COLO668 (cell line): ENCODE data around the gene PTCD1.

Experiments
- DNase-seq: peaks from one replicate; lab custom pipeline; 2025; ENCODE audit not compliant: unreplicated experiment; lab: John Stamatoyannopoulos, UW

Gene PTCD1

DNA sequence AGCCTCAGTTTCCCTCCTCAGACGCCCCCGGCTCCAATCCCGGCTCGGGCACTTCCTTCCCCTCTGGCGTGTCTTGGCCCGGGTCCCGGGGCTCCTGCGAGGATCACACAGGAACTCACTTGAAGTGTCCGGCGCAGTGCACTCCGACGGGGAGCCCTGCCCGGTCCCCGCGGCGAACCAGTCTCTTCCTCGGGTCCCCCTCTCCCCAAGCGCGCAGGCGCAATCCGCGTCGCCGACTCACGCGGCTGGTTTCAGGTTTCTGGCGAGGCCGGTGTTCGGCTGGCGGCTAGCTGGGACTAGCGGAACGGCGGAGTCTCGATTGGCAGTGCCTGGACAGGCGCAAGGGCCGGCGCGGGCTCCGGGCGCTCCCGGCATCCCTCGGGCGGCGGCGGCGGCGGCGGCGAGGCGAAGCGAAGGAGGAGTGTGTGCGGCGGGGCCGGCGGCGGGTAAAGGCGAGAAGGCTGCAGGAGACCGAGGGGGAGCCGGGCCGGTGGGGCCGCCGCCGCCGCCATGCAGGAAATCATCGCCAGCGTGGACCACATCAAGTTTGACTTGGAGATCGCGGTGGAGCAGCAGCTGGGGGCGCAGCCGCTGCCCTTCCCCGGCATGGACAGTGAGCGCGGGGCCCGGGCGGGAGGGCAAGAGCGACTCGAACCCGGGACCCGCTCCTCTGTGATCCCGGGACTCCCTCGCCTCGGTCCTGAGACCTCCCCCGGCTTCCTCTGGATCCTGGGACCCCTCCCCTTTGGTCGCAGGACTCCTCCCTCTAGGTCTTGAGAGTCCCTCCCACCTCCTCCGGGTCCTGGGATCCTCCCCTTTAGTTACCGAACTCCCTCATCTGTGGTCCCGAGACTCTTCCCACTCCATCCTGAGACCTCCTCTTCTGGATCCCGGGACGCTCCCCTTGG lies at the start of gene PTCD1, which contains the start of gene CPSF4:
TSS of gene PTCD1 (minus strand) at position 226 of the 908 bp plus-strand sequence. CDS start 3,556 bp downstream, outside the sequence.
TSS of gene CPSF4 (plus strand) at position 371 of the 908 bp plus-strand sequence. CDS start at position 511, 140 bp downstream.
- DNase-seq = peak; percentile 96

DNA sequence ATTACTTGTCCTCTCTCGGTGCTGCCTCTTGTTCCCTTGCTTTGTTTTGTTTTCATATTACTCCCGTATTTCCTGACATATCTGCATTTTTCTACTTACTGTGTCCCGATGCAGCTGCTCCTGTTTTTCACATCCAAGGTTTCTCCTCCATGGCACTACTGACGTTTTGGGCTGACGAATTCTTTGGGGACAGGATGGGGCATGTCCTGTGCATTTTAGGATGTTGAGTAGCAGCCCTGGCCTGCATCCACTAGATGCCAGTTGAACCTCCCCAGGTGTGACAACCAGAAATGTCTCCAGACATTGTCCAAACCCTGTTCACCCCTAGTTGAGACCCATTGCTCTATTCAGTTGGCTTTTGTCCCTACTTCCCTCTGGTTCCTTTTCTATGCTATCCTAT lies 46.5 kb upstream of the PTCD1 start:
- no peak for DNase-seq

GRCh38 chr7:99478464-99479440 lies 40.2 kb upstream of the PTCD1 start:
- no peak for DNase-seq

- DNase-seq = no peak
These were observed 37.5 kb upstream of the PTCD1 start for GRCh38 chr7:99476107-99476506.

DNA sequence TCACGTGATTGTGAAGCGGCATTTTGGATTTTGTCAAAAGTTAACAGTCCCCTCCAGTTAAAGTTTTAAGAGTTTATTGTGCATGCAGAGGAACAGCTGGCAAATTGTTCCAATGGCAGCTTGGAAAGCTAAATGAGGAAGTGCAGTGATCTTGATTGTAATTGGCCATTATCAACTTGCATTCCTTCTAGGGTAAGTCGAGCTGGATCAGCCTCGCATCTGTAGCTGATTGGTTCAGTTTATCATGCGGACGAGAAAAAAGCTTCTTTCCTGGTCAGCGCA lies 34.7 kb upstream of the PTCD1 start:
- DNase-seq = peak; percentile 32

GRCh38 chr7:99472561-99473314 lies 34.1 kb upstream of the PTCD1 start, which contains the start of gene ZNF789:
ZNF789 (plus strand) TSS chr7:99472890; CDS start chr7:99476457, 3,567 bp downstream.
- peak; percentile 98 for DNase-seq

DNA sequence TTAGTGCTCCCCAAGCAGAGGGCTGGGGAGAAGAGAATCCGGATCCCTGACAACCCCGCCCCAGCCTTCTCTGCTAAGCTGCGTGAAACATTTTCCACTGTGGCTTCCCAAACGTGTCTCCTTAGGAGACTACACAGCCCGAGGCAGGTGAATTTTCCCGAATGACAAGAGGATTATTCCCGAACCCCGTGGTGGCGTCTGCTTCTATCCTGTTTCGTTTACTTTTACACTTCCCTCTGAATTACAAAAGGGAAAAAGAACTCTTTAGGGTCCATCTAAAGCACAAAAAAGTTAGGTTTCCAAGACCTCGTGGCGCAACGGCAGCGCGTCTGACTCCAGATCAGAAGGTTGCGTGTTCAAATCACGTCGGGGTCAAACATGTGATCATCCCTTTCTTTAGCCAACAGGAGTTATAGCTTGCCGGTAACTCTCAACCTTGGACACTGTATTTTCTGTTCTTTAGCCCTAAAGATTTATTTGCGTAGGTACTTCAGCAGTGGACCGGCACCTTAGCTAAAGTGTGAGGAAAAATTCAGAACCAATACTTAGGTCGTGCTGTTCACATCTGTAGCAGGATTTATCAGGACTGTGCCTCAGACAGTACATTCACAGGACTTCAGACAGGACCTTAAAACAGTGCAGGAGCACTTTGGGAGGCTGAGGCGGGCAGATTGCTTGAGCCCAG lies 30.9 kb upstream of the PTCD1 start:
- DNase-seq = no peak

DNA sequence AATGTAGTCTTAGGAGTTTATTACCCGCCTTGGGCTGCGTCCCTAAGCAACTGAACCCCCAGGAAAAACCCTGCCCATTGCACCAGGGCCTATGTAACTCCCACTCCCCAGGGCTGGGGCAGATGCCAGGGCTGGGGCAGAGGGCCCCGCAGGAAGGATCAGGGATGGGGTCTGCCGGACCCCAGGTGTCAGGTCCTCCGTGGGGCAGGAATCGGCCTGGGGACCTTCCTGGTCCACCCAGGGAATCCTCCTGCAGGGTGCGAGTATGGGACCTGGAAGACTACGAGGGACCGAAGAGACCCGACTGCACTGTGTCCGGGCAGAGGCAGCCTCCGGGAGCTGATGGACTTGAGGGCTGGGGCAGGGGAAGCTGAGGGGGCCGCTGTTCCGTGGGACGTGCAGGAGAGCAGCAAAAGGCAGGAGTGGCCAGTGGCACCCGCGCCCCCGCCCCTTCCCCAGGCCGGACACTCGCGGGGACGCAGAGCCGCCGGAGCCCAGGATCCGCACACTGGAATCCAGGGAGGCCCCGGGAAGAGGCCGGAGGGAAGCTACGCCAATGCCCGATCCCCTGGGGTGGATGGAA lies 29.8 kb upstream of the PTCD1 start:
- DNase-seq = no peak

- no peak for DNase-seq
These were observed 26.8 kb upstream of the PTCD1 start for GRCh38 chr7:99465421-99465768.

DNA sequence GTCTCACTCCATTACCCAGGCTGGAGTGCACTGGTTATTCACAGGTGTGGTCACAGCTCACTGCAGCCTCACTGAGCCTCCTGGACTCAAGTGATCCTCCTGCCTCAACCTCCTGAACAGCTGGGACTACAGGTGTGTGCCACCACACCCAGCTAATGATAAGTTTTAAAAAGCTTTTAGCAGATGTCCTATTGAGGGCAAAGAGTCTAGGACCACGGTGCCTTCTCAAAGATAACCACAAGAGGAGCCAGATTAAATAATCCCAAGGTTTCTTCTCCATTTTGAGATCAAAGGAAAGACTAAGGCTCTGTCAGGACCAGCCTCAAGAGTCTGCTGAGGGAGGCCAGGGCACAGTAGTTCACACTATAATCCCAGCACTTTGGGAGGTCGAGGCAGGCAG lies 22.6 kb upstream of the PTCD1 start:
- DNase-seq = no peak

- DNase-seq = no peak
These were observed 22.1 kb upstream of the PTCD1 start for GRCh38 chr7:99460651-99461050.

DNA sequence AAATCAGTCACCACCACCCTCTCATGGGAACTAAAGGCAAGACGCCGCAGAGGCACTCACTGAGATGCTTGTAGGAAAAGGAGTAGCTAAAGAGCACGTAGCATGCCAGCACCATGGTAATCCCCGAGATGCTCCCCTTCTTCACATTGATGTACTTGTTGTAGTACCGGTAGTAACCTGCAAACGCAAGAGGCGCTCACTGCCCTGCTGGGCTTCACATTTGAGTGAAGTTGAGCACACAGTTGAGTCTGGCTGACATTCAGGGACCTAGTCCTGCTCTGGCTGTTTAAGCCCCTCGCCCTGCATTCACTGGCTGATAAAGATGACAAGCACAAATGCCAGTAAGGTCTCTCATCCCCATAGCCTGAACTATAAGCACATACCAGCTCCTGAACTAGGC lies 20.5 kb upstream of the PTCD1 start:
- peak; percentile 11 for DNase-seq

DNA sequence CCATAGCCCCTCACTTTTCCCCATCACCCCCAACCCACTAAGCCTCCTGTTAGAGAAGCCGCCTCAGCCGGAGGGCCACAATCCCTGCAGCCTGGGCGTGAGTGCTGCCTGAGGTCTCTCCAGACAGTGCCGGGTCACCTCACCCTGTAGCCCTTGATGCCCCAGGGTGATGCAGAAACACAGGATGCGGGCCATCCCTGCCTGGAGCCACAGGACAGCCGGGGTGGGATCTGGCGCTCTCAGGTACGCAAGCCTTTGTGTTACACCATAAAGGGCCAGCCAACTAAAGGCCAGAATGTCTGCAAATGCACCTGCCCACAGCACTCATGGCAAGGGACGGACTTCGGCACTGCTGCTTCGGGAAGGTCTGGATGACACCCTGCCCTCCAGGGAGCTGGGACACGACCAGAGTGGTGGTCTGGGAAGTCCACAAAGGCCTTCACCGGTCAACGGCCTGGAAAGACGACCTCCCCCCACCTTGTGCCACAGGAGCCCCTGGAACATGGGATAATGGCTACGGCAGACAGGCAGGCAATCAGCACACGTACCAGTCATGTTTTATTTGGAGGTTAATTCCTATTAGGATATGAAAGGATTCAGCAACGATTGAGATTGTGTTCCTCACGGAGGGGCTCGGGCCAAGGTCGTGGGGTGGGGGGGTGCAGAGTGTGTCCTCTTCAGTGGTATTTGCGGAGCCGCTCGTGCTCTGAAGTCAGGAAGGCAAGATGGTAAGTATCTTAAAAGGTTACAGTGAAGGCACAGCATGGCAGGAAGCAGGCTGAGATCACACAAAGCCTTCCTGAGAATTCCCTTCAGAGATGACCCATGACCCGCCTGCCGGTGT lies 19.3 kb upstream of the PTCD1 start:
- DNase-seq = no peak

DNA sequence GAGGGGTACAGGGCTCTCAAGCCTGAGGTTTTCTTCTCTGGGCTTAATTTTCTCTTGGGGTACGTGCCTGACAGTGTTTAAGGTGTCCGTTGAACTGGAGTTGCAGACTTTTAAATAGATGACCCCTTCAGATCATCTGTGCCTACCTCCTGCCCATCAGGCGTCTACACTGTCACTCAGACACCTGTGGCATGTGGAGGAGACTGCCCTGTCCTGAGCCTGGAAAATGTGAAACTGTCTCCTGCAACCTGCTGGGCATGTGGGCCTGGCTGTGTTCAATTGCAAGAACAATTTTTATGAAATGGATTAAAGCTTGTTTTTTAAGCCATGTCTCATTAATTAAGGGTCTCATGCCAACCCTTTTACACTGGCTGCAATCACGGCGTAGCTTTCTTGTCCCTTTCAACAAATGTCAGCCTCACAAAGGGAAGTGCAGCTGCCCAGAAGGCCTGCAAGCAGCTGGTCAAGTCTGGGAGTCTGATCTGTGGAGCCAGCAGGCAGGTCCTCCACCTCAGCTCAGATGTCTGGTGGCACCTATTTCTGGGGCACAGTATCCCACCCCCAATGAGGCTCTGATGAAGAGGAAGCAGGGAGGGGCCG lies 18.6 kb upstream of the PTCD1 start:
- no peak for DNase-seq

DNA sequence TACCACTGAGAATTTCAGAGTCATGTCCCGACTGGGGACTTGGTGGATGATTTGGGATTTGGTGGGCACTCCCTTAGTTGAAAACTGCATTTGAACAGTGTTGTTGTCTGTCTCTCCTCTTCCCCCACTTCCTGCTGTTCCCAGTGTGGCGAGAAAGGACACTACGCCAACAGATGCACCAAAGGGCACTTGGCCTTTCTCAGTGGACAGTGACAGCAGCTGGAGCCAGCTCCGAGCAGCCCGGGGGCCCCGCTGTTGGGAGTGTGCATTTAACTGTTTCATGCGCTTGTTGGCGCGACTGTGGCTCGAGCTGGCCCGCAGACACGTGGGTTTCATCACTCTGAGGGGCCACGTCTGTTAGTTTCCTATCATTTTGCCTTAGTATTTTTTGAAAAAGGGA lies 17.7 kb upstream of the PTCD1 start:
- DNase-seq = no peak

DNA sequence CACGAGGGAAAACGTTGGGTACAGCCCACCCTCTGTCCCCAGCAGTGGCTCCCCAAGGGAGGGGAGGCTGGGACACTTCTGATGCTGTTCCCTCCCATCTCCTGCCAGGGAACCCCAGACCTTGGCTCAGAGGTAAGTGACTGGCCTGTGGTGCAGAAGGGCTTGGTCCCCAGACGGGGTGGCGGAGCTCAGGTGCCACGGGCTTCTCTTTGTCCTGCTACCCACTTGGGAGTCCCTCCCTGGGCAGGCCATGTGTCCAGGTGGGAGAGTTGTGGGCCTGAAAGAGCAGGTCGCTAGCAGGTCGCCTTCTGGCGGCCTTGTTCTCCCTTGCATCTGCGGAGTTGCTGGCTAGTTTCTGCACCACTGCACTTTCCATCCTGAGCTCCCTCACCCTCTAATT lies 17.3 kb upstream of the PTCD1 start:
- DNase-seq = no peak

DNA sequence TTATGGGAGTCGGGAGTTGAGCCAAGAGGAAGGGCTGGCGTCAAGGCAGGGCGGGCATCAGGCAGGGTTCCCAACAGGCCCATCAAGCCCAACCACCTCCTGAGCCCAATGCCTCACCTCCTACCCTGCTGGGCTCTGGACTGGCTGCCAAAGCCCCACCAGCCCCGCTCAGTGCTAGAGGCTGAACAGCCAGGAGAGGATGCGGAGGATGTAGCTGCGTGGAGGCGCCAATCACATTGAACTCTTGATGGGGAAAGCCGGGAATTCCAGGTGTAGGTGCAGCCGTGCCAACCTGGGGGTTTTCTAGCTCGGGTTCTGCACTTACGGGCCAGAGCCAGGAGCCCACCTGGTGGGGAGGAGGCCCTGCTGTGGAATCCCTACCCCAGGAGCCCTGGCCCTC lies 14.5 kb upstream of the PTCD1 start:
- no peak for DNase-seq

GRCh38 chr7:99452541-99452940 lies 13.9 kb upstream of the PTCD1 start:
- DNase-seq = no peak

- DNase-seq = no peak
These were observed 13.3 kb upstream of the PTCD1 start for GRCh38 chr7:99451936-99452335.
